H9 (cell line): ENCODE data around the gene SNX5. TPM values are rescaled to one million over a fixed set of nuclear protein-coding genes. Genes with fewer than 3 reads are reported as not detected.

Experiments
- DNase-seq: peaks from one replicate; pipeline ENCODE4 v3.0.0-alpha.2; 2017
- H2AFZ ChIP-seq: one replicate; pipeline ENCODE4 v1.6.1; 2013; ENCODE audit warnings: mild to moderate bottlenecking, low read length, control low read depth, moderate library complexity
- H2AK5ac ChIP-seq: 2 replicates; pipeline ENCODE4 v1.6.1; 2013; ENCODE audit warnings: low read length, control low read depth, mixed read lengths; ENCODE audit not compliant: insufficient read length
- H2BK120ac ChIP-seq: one replicate; pipeline ENCODE4 v1.6.1; 2013; ENCODE audit warnings: low read depth, mild to moderate bottlenecking, low read length, control low read depth, inconsistent platforms; ENCODE audit not compliant: poor library complexity, severe bottlenecking
- H2BK12ac ChIP-seq: 2 replicates; pipeline ENCODE4 v1.6.1; 2013; ENCODE audit warnings: low read length, control low read depth, mixed read lengths, low read depth; ENCODE audit not compliant: insufficient read length
- H2BK15ac ChIP-seq: 2 replicates; pipeline ENCODE4 v1.6.1; 2013; ENCODE audit warnings: low read depth, low read length, control low read depth
- H2BK20ac ChIP-seq: one replicate; pipeline ENCODE4 v1.6.1; 2013; ENCODE audit warnings: low read depth, mild to moderate bottlenecking, low read length, control low read depth, inconsistent platforms; ENCODE audit not compliant: poor library complexity, severe bottlenecking
- H2BK5ac ChIP-seq: 2 replicates; pipeline ENCODE4 v1.6.1; 2013; ENCODE audit warnings: low read length, control low read depth, mixed read lengths; ENCODE audit not compliant: insufficient read length
- H3K14ac ChIP-seq: 2 replicates; pipeline ENCODE4 v1.6.1; 2013; ENCODE audit warnings: low read length, control low read depth; ENCODE audit not compliant: insufficient read depth
- H3K18ac ChIP-seq: 2 replicates; pipeline ENCODE4 v1.6.1; 2013; ENCODE audit warnings: low read depth, mild to moderate bottlenecking, mixed read lengths, low read length, control low read depth; ENCODE audit not compliant: insufficient read length
- H3K23ac ChIP-seq: 2 replicates; pipeline ENCODE4 v1.6.1; 2013; ENCODE audit warnings: low read length, control low read depth, mixed read lengths, low read depth; ENCODE audit not compliant: insufficient read length
- H3K23me2 ChIP-seq: 2 replicates; pipeline ENCODE4 v1.6.1; 2013; ENCODE audit warnings: low read depth, mild to moderate bottlenecking, mixed read lengths, low read length, control low read depth; ENCODE audit not compliant: insufficient read length, poor library complexity, severe bottlenecking
- H3K27ac ChIP-seq: 2 replicates; pipeline ENCODE4 v1.5.1; 2013; ENCODE audit warnings: low read length, control low read depth, mixed read lengths, low read depth; ENCODE audit not compliant: insufficient read length
- H3K27me3 ChIP-seq: 2 replicates; pipeline ENCODE4 v1.6.1; 2013; ENCODE audit warnings: low read length, control low read depth, inconsistent platforms; ENCODE audit not compliant: insufficient read depth
- H3K4ac ChIP-seq: 2 replicates; pipeline ENCODE4 v1.6.1; 2013; ENCODE audit warnings: low read depth, mild to moderate bottlenecking, control low read depth, inconsistent platforms, low read length, moderate library complexity
- H3K4me1 ChIP-seq: 2 replicates; pipeline ENCODE4 v1.6.1; 2013; ENCODE audit warnings: low read length, control low read depth, inconsistent platforms; ENCODE audit not compliant: insufficient read depth
- H3K4me2 ChIP-seq: 2 replicates; pipeline ENCODE4 v1.6.1; 2013; ENCODE audit warnings: low read length, control low read depth, mixed read lengths; ENCODE audit not compliant: insufficient read length, insufficient read depth
- H3K56ac ChIP-seq: 2 replicates; pipeline ENCODE4 v1.6.1; 2013; ENCODE audit warnings: low read depth, mild to moderate bottlenecking, mixed read lengths, low read length, control low read depth; ENCODE audit not compliant: insufficient read length
- H3K79me1 ChIP-seq: 2 replicates; pipeline ENCODE4 v1.6.1; 2013; ENCODE audit warnings: low read depth, mild to moderate bottlenecking, moderate library complexity, low read length, control low read depth, inconsistent platforms; ENCODE audit not compliant: insufficient read depth, poor library complexity, severe bottlenecking
- H3K79me2 ChIP-seq: 2 replicates; pipeline ENCODE4 v1.6.1; 2013; ENCODE audit warnings: low read length, control low read depth, inconsistent platforms; ENCODE audit not compliant: insufficient read depth
- H3K9ac ChIP-seq: 2 replicates; pipeline ENCODE4 v1.6.1; 2013; ENCODE audit warnings: low read length, control low read depth, mixed read lengths; ENCODE audit not compliant: insufficient read length; ENCODE audit errors: extremely low read depth
- H3K9me3 ChIP-seq: one replicate; pipeline ENCODE4 v1.6.1; 2013; ENCODE audit warnings: low read depth, low read length, inconsistent platforms; ENCODE audit not compliant: control insufficient read depth
- H3T11ph ChIP-seq: one replicate; pipeline ENCODE4 v1.6.1; 2013; ENCODE audit warnings: mild to moderate bottlenecking, low read length, control low read depth, inconsistent platforms
- H4K20me1 ChIP-seq: one replicate; pipeline ENCODE4 v1.6.1; 2013; ENCODE audit not compliant: control insufficient read depth, insufficient read length, insufficient read depth
- H4K5ac ChIP-seq: 2 replicates; pipeline ENCODE4 v1.6.1; 2013; ENCODE audit warnings: low read depth, mild to moderate bottlenecking, mixed read lengths, low read length, control low read depth; ENCODE audit not compliant: insufficient read length
- H4K8ac ChIP-seq: replicated peaks from 2 replicates; pipeline ENCODE4 v1.6.1; 2013; ENCODE audit warnings: low read length, control low read depth, mixed read lengths, low read depth; ENCODE audit not compliant: insufficient read length
- H4K91ac ChIP-seq: 2 replicates; pipeline ENCODE4 v1.6.1; 2013; ENCODE audit warnings: low read depth, mild to moderate bottlenecking, moderate library complexity, mixed read lengths, low read length, control low read depth; ENCODE audit not compliant: insufficient read length
- H3K27ac Mint-ChIP-seq, 3 experiments: 2 replicates in 2 of 3; 3 replicates in 1 of 3; pipeline ENCODE4 v1.8.0; 2020 to 2021; ENCODE audit warnings: mixed read lengths in 3 of 3, mild to moderate bottlenecking in 1 of 3, moderate library complexity in 1 of 3
- H3K27me3 Mint-ChIP-seq: 2 replicates; pipeline ENCODE4 v1.8.0; 2021; ENCODE audit warnings: low read depth, mild to moderate bottlenecking, moderate library complexity, mixed read lengths
- H3K36me3 Mint-ChIP-seq, 3 experiments: 2 replicates in 2 of 3; 3 replicates in 1 of 3; pipeline ENCODE4 v1.8.0; 2020 to 2021; ENCODE audit warnings: low read depth in 3 of 3, mixed read lengths in 3 of 3; ENCODE audit not compliant: insufficient read depth in 1 of 3
- H3K4me1 Mint-ChIP-seq, 2 experiments: 2 replicates each; pipeline ENCODE4 v1.8.0; 2020; ENCODE audit warnings: mixed read lengths in 2 of 2
- H3K4me3 Mint-ChIP-seq, 2 experiments: 2 replicates in 1 of 2; 3 replicates in 1 of 2; pipeline ENCODE4 v1.8.0; 2020 to 2021; ENCODE audit warnings: mild to moderate bottlenecking in 2 of 2, mixed read lengths in 2 of 2, moderate library complexity in 1 of 2
- H3K9me3 Mint-ChIP-seq, 2 experiments: 2 replicates in 1 of 2; 3 replicates in 1 of 2; pipeline ENCODE4 v1.8.0; 2020; ENCODE audit warnings: mild to moderate bottlenecking in 2 of 2, mixed read lengths in 2 of 2, moderate library complexity in 1 of 2
- WGBS: extraction: QIAGEN DNeasy Blood & Tissue Kit; methylation state at CpG from one replicate; pipeline ENCODE4 v1.1.7; 2013; ENCODE audit warnings: missing lambda C conversion rate, low lambda C conversion rate, mixed read lengths; ENCODE audit not compliant: insufficient read length; ENCODE audit errors: extremely low coverage; 5-methylcytosine and 5-hydroxymethylcytosine counted together
- total RNA-seq: library from RNA; stranded (reverse); gene quantifications from 2 replicates; pipeline ENCODE4 v1.2.1, GENCODE V29; 2021
- TF ChIP-seq, protein P1 (sequence below): fragments of 200-600 bp; sonication (generic); conservative IDR thresholded peaks from 3 replicates; pipeline ENCODE4 v1.8.0; 2021; ENCODE audit warnings: antibody characterized with exemption, mild to moderate bottlenecking

The SNX5 gene
- total RNA-seq, 1 experiment from 2014 or later, result 194 TPM

DNA sequence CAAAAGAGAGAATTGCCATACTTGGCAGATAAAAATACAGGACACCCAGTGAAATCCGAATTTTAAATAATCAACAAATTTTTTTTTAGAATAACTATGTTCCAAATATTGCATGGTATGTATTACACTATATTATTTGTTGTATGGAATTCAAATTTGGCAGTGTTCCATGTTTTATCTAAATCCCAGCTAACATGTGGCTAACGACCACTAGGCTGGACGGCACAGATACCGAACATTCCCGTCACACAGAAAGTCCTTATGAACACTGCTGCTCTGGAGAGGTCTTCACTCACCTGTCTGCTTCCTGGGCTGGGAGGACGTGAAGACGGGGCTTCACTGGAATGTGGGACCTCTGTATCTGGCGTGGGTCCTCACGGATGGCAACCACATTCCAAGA is 32.8 kb downstream of the SNX5 start:
- Histone ChIP-seq H4K20me1 (peaks cover 2% of the 10 kb centered on the region), H3K4me1 (peaks cover 7% of the 10 kb centered on the region; the same call in 1 of the 2 replicates), H2BK120ac (no peak overlapping the region), H3K4ac (no peak overlapping the region), H2BK12ac (no peak overlapping the region), H4K91ac (no peak overlapping the region), H3K23me2 (no peaks in the 10 kb centered on the region), H2BK20ac (no peak overlapping the region), H3T11ph (no peak overlapping the region), H3K79me1 (no peaks in the 10 kb centered on the region), H3K18ac (no peak overlapping the region), H3K14ac (no peak overlapping the region), H3K9me3 (no peaks in the 10 kb centered on the region), H3K4me2 (no peak overlapping the region), H4K8ac (no peak overlapping the region), H4K5ac (no peak overlapping the region), H2AFZ (no peak overlapping the region), H3K27me3 (no peaks in the 10 kb centered on the region; the same call in 1 of the 2 replicates), H2BK15ac (no peak overlapping the region), H2AK5ac (no peak overlapping the region), H3K56ac (no peak overlapping the region), H3K9ac (no peak overlapping the region), H3K27ac (no peak overlapping the region), H2BK5ac (no peak overlapping the region), H3K79me2 (no peaks in the 10 kb centered on the region), H3K23ac (no peak overlapping the region)
- Mint-ChIP-seq H3K27me3 (peaks cover 44% of the 10 kb centered on the region), H3K4me3 (no peak overlapping the region), H3K36me3 (peaks cover 0 to 5% (median 0%) of the 10 kb centered on the region in 3 experiments; a peak in 3 of 7 replicates), H3K4me1 (peaks cover 53 to 67% of the 10 kb centered on the region in 2 experiments), H3K27ac (no peak overlapping the region), H3K9me3 (peaks cover 4% of the 10 kb centered on the region in 2 experiments; a peak in 1 of 5 replicates)
- WGBS, result no CpG with 5 or more reads among the region's 9 CpGs
- TF ChIP-seq, protein P1, sequence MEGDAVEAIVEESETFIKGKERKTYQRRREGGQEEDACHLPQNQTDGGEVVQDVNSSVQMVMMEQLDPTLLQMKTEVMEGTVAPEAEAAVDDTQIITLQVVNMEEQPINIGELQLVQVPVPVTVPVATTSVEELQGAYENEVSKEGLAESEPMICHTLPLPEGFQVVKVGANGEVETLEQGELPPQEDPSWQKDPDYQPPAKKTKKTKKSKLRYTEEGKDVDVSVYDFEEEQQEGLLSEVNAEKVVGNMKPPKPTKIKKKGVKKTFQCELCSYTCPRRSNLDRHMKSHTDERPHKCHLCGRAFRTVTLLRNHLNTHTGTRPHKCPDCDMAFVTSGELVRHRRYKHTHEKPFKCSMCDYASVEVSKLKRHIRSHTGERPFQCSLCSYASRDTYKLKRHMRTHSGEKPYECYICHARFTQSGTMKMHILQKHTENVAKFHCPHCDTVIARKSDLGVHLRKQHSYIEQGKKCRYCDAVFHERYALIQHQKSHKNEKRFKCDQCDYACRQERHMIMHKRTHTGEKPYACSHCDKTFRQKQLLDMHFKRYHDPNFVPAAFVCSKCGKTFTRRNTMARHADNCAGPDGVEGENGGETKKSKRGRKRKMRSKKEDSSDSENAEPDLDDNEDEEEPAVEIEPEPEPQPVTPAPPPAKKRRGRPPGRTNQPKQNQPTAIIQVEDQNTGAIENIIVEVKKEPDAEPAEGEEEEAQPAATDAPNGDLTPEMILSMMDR, result no peak
- no peak for DNase-seq
